ENCODE results near the gene CNGB1.
A peak's percentile ranks its signal among the peaks of the same experiment; 100 is the strongest.
"Not testable (repeated sequence)": the region's sequence is repeated elsewhere in the genome, so short reads cannot be mapped to it uniquely, and the experiment has no call there.

The CNGB1 gene

GRCh38 chr16:57996406-57997175 is 25.7 kb upstream of the CNGB1 start:
- no peak for DNase-seq

GRCh38 chr16:57995721-57996405 is 24.9 kb upstream of the CNGB1 start:
- DNase-seq = no peak

DNA sequence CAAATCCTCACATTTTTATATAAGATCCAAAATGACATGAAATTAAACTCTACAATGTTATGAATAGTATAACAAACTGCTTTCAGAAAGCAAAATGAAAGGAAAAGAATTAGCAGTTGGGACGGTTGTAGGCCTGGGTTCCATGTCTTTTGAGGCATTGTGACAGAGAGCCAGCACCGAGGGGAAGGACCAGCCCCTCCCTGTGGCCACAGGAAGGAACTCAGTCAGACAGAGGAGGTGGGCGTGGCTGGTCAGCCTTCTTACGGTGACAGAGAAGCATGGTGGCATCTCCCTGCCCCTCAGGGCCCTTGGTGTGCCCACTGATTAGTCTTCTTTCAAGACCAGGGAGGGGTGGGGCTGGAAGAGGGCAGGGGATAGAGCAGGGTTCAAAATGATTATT is 23.9 kb upstream of the CNGB1 start:
- no peak for DNase-seq

DNA sequence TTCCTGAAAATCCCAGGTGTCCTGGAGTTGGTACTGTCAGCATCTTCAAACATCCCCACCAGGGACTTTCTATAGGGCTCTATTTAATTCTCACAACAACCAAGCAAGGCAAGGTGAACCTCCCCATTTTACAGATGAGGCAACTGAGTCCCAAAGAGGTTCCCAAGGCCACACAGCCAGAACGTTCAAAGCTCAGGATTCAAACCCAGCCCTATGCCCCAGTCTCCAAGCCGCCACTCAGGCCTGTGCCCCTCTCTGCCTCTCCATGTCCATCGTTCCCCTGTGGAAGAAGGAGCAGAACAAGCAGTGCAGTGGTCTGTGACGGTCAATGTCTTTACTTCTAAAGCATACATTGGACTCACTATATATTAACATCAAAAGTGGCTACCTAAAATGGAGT is 23.4 kb upstream of the CNGB1 start:
- no peak for DNase-seq

- DNase-seq = no peak
Observed at GRCh38 chr16:57993897-57994296, 23.0 kb upstream of the CNGB1 start.

DNA sequence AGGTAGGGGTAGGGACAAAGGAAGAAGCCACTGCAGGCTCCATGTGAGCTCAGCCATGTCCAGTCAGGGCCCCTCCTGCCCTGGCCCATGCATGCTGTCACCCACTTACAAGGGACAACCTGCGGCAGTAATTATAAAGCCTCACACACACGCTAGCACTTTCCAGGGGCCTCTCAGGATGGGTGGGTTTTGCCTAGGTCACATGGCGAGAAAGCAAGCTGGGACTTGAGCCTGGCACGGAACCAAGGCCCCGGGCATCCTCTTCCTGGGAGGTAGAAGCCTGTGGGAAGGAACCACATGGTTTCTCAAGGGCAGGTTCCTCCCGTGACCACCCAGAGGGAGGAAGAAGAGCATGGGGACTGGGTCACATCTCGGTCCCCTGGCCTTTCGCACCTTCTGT is 22.5 kb upstream of the CNGB1 start:
- no peak for DNase-seq

GRCh38 chr16:57992084-57992483 is 21.2 kb upstream of the CNGB1 start:
- DNase-seq = no peak

DNA sequence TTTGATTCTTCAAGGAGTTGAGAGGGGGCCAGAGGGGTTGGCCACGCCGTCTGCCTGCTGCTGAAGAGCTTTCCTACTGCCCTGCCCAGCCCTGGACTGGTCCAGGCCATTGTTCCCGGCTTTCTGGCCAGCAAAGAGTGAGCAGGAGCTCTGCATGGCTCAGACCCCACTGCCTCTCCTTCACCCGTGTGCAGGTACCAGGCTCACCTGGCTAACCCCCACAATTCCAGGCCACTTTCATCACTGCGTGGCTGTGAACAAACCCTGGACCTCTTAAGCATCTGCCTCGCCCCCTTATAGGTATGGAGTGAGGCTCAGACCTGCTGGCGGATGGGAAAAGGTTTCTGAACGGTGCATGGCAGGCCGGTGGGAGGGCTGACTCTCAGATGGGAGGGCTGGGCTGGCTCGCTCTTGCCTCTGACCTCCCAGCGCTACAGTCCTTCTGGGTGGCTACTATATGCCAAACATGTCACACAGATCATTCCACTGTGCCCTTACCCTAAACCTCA is 20.7 kb upstream of the CNGB1 start:
- DNase-seq = no peak

DNA sequence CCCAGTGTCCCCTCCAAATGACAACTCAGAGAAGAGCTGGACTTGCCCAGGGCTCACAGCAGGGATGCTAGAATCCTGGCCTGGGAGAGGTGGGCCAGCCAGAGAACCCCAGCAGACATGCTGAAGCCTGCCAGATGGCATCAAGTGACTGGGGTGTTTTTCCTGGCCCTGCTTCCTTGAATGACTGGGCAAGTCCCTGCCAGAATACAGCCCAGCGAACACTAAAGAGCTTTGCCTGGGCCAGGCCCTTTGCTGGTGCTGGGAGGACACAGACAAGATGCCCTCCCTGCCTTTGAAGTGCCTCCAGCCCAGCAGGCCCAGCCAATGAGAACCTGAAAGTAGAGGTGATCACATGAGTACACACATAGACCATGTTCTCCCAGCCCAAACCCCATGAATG is 18.0 kb upstream of the CNGB1 start:
- DNase-seq = no peak

- DNase-seq = no peak
Observed at GRCh38 chr16:57987441-57988177, 16.7 kb upstream of the CNGB1 start.

- DNase-seq = no peak
Observed at GRCh38 chr16:57986196-57986595, 15.3 kb upstream of the CNGB1 start.

DNA sequence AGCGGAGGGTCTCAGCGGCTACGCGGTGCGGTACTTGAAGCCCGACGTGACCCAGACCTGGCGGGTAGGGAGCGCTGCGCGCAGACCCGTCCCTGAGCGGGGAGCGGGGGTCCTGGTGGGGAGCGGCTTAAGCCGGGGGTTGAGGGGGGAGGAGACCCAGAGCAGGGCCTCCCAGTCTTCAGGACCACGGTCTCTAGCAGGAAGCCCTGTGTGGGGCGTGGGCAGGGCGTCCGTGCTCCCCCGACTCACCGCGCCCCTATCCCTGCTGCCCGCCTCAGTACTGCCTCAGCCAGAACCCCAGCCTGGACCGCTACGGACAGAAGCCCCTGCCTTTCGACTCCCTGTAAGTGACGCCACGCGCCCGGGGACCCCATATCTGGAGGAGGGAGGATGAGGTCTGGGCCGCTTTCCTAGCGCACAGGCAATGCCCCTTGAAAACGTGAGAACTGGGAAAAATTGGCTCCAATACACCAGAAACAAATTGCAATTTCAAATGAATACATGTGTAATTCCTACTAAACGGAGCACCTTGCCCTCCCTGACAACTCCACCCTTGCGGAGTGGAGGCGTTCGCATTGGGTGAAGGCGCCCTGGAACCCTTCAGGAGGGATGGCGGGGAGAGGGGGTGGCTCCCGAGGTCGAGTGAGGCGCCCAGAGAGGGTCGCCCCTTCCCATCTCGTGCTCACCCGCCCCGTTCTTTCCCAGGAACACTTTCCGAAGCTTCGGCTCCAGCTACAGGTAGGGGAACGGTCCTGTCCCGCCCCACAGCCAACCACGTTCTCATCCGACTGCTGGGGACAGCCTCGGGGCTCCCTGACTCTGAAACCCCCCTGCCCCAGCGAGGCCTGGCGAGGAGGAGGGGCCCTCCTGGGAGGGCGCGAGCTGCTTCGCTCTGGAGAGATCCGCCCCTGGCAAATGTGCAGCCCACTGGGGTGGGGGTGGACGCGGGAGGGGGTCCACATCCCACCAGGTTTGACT is 14.6 kb upstream of the CNGB1 start:
- peak; percentile 11 for DNase-seq

GRCh38 chr16:57984443-57985203 is 13.7 kb upstream of the CNGB1 start:
- DNase-seq = peak; percentile 87

GRCh38 chr16:57982385-57982784 is 11.5 kb upstream of the CNGB1 start:
- DNase-seq = no peak

- no peak for DNase-seq
Observed at GRCh38 chr16:57981636-57982035, 10.7 kb upstream of the CNGB1 start.

DNA sequence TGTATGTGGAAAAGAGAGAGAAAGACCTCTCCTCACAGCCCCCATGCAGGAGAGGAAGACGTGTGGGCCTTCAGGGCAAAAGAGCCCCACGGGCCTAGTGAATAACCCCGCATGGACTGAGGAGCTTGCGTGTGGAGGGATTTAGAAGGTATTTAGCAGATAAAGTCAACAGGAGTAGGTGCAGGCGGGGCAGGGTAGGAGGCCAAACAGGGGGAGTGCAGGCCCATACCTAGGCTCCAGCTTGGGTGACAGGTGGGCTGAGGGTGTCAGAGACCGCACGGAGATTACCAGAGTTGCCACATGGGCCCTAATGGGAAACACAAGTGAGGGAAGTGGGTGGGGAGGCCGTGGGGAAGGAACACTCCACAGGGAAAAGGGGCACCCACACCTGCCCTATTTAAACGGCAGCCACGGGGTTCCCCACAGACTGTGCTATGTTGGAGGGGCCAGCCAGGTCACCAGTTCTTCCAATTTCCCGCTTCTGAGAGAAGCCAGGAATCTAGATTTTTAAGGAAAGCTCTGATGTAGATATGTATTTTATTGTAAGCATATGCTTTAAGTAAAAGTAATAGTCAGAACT is 8.2 kb upstream of the CNGB1 start:
- DNase-seq = no peak

GRCh38 chr16:57978070-57978465 is 7.1 kb upstream of the CNGB1 start:
- not testable (repeated sequence) for DNase-seq

- no peak for DNase-seq
Observed at GRCh38 chr16:57977418-57978069, 6.6 kb upstream of the CNGB1 start.

GRCh38 chr16:57976331-57976796 is 5.4 kb upstream of the CNGB1 start:
- DNase-seq = no peak

GRCh38 chr16:57972306-57972705 is 1.4 kb upstream of the CNGB1 start:
- no peak for DNase-seq

DNA sequence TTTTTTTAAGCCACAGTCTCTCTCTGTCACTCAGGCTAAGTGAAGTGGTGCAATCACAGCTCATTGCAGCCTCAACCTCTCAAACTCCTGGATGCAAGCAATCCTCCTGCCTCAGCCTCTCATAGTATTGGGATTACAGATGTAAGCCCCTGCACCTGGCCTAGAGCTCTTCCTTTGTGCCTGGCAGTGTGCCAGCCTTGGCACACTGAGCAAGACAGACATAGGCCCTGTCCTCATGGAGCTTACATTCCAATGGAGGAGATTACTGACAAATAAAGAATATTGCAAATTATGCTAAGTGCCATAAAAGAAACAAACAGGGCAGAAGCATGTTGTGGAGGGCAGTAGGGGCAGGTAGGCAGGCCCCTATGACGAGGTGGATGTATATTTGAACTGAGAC is 920 bp upstream of the CNGB1 start:
- DNase-seq = no peak

Measured in activated T-cell treated with anti-CD3 and anti-CD28 coated beads for 4 hours (primary cell).